ENCODE data around the gene ELOVL3.
A peak's percentile ranks its signal among the peaks of the same experiment; 100 is the strongest.

ELOVL3 gene

DNA sequence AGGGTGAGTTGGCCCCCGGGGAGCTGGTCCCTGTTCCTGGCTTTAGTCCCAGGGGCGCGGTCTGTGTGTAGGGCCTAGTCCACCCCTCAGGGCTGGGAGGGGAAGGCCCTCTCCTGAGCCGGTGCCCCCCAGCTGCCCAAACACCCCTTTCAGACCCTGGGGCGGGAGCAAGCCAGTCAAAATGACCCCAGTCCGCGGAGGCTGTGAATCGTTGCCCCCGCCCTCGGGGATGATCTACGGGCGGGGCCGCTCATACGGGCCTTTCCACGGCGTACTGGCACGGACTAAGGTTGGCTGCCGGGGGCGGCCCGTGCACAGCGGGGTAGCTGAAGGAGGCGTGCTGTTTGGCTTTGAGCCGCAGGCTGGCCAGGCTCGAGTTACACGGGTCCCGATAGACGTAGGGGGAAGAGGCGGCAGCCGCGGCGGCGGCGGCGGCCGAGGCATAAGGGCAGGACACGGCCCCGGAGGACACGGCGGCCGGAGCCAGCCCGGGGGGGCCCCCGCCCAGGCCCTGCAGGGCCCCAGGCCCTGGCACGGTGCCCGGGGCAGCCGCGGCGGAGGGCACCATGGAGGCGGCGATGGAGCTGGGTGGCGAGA, 4.3 kb downstream of the ELOVL3 start:
- H3K36me3 ChIP-seq (ENCODE audit: control insufficient read depth, insufficient read depth, low read length) = no peaks in the 10 kb centered on the region
- peaks cover 89% of the 10 kb centered on the region for H3K27me3 ChIP-seq (ENCODE audit: control insufficient read depth, insufficient read depth, low read length)
- H3K9ac ChIP-seq (ENCODE audit: low read depth, low read length) = no peak overlapping the region
- H3K9me3 ChIP-seq (ENCODE audit: control insufficient read depth, insufficient read depth, low read length) = no peaks in the 10 kb centered on the region
- H3K4me1 ChIP-seq (ENCODE audit: control insufficient read depth, insufficient read depth, low read length) = peaks cover 4% of the 10 kb centered on the region
- H3K4me3 ChIP-seq (ENCODE audit: low read depth, low read length) = peak overlapping the region; percentile 68

DNA sequence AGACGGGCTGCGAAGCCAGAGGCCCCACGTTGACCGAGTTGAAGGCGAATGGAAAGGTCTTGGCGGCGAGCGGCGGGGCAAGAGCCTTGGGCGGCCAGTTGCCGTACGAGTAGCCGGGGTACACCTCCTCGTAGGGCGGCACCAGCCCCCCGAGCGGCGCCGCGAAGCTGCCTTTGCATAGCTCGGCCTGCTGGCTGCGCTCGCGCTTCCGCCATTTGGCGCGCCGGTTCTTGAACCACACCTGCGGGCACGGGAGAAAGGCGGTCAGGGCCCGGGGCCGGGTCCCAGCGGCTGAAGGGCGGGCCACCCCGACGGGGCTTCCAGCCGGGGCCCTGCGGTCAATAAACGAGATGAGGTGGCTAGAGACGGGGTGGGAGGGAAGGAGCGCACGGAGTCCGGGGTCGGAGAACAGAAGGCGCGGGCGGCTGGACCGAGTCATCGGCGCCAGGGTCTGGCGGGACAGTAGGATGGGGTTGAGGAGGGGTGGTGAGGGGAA, 4.8 kb downstream of the ELOVL3 start:
- peaks cover 88% of the 10 kb centered on the region for H3K27me3 ChIP-seq (ENCODE audit: control insufficient read depth, insufficient read depth, low read length)
- no peak overlapping the region for H3K9ac ChIP-seq (ENCODE audit: low read depth, low read length)
- H3K4me1 ChIP-seq (ENCODE audit: control insufficient read depth, insufficient read depth, low read length) = peaks cover 4% of the 10 kb centered on the region
- H3K9me3 ChIP-seq (ENCODE audit: control insufficient read depth, insufficient read depth, low read length) = no peaks in the 10 kb centered on the region
- no peaks in the 10 kb centered on the region for H3K36me3 ChIP-seq (ENCODE audit: control insufficient read depth, insufficient read depth, low read length)
- peak overlapping the region; percentile 68 for H3K4me3 ChIP-seq (ENCODE audit: low read depth, low read length)

DNA sequence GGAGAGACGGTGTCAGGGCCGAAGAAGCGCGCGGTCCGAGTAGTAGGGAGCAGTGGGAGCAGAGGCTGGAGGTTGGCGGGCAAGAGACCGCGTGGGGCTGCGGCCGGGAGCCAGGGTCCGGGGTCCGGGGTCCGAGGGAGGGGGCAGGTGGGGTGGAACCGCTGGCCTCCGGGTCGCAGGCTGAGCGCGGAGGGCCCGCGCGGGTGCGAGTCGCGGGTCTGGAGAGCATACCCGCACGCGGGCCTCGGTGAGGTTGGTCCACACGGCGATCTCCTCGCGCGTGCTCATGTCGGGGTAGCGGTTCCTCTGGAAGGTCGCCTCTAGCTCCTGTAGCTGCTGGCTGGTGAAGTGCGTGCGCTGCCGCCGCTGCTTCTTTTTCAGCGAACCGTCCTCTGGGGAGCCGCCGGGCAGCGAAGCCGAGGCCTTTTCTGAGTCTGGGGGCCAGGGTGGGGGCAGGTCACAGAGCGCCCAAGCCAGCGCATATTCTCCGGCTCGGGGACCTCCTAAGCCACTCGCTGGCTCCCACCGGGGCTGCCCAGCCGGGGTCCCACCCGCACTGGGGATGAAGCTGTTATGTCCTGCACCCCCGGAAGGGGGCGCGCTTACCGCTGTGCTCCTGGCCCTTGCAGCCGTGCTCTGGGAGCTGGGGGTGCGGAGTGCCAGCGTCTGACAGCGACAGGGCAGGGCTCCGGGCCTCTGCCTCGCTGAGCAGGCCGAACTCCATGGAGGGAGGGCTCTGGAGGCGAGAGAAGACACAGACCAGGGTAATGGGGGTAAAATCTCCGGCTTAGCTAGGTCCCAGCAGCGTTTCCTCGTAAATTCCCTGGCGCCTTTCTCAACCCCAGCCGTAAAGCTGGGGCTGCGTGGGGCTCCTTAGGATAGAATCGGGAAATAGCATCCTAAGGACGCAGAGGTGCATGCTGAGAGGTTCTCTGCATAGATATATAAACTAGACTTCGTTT, 5.5 kb downstream of the ELOVL3 start:
- Histone ChIP-seq H3K4me1 (ENCODE audit: control insufficient read depth, insufficient read depth, low read length) (peaks cover 4% of the 10 kb centered on the region), H3K27me3 (ENCODE audit: control insufficient read depth, insufficient read depth, low read length) (peaks cover 91% of the 10 kb centered on the region), H3K4me3 (ENCODE audit: low read depth, low read length) (peak overlapping the region; percentile 68), H3K36me3 (ENCODE audit: control insufficient read depth, insufficient read depth, low read length) (no peaks in the 10 kb centered on the region), H3K9me3 (ENCODE audit: control insufficient read depth, insufficient read depth, low read length) (no peaks in the 10 kb centered on the region), H3K9ac (ENCODE audit: low read depth, low read length) (no peak overlapping the region)

DNA sequence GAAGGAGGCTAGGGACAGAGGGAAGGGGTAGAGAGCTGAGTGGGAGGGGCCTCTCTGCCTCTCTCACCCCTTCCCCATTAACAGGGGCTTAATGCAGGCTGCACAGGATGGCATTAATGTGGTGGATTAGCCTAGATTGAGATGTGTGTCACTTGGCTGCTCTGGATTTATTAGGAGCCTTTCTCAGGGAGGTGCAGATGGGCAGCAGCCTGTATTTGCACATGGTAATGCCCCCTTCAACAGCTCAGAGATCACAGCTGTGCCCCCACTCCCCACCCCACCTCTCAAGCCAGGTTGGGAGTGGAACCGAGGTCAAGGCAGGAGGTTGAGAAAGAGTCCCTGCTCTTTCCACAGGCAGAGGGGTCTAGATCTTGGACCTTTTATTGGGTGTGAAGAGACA, 7.9 kb downstream of the ELOVL3 start:
- H3K9ac ChIP-seq (ENCODE audit: low read depth, low read length) = no peak overlapping the region
- no peaks in the 10 kb centered on the region for H3K9me3 ChIP-seq (ENCODE audit: control insufficient read depth, insufficient read depth, low read length)
- peaks cover 89% of the 10 kb centered on the region for H3K27me3 ChIP-seq (ENCODE audit: control insufficient read depth, insufficient read depth, low read length)
- H3K4me3 ChIP-seq (ENCODE audit: low read depth, low read length) = no peak overlapping the region
- H3K36me3 ChIP-seq (ENCODE audit: control insufficient read depth, insufficient read depth, low read length) = no peaks in the 10 kb centered on the region
- H3K4me1 ChIP-seq (ENCODE audit: control insufficient read depth, insufficient read depth, low read length) = peaks cover 4% of the 10 kb centered on the region

DNA sequence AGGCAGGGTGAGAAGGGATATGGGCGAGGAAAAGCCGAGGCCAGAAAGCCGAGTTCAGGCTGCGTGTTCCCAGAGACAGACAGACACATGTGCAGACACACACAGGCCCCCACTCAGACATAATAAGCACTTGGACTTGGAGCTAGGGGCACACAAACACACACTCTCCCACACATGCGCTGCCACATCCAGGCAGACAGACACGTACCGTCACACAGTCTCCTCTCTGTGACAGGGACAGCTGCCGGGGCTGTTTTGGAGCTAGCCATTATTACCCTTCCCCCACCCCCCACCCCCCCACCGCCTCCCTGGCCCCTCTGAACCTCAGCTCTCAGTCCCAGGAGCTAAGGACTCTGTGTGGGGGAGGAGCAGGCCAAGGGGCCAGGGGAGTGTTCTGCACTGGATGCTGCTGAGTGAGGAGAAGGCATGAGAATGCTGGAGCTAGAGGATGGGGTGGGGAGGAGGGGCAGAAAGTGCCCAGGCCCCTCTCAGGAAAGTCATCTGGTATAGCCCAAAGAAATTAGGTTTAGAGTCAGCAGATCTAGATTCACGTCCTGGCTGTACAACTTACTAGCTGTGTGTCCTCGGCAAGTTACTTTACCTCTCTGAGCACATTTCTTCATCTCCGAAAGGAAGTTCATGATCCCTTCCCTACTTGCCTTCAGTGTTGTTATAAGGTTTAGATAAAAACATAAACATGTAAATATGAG, 8.9 kb downstream of the ELOVL3 start:
- Histone ChIP-seq H3K4me3 (ENCODE audit: low read depth, low read length) (no peak overlapping the region), H3K9me3 (ENCODE audit: control insufficient read depth, insufficient read depth, low read length) (no peaks in the 10 kb centered on the region), H3K27me3 (ENCODE audit: control insufficient read depth, insufficient read depth, low read length) (peaks cover 90% of the 10 kb centered on the region), H3K36me3 (ENCODE audit: control insufficient read depth, insufficient read depth, low read length) (no peaks in the 10 kb centered on the region), H3K9ac (ENCODE audit: low read depth, low read length) (no peak overlapping the region), H3K4me1 (ENCODE audit: control insufficient read depth, insufficient read depth, low read length) (peaks cover 4% of the 10 kb centered on the region)

DNA sequence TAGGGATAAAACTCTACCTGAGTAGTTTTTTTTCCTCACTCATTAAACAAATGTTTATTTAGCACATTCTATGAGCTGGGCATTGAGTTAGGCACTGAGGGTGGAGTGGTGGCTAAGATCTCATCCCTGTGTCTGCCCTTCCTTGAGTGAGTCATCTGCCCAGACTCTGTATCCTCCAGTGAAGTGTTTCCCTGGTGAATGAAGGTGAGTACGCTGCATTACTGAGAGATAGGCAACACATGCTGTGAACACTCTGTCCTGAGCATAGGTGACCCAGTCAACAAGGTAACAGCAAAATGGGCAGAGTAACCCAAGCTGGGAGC, 9.5 kb downstream of the ELOVL3 start:
- Histone ChIP-seq H3K4me3 (ENCODE audit: low read depth, low read length) (no peak overlapping the region), H3K9me3 (ENCODE audit: control insufficient read depth, insufficient read depth, low read length) (no peaks in the 10 kb centered on the region), H3K4me1 (ENCODE audit: control insufficient read depth, insufficient read depth, low read length) (peaks cover 4% of the 10 kb centered on the region), H3K36me3 (ENCODE audit: control insufficient read depth, insufficient read depth, low read length) (no peaks in the 10 kb centered on the region), H3K27me3 (ENCODE audit: control insufficient read depth, insufficient read depth, low read length) (peaks cover 92% of the 10 kb centered on the region), H3K9ac (ENCODE audit: low read depth, low read length) (no peak overlapping the region)

DNA sequence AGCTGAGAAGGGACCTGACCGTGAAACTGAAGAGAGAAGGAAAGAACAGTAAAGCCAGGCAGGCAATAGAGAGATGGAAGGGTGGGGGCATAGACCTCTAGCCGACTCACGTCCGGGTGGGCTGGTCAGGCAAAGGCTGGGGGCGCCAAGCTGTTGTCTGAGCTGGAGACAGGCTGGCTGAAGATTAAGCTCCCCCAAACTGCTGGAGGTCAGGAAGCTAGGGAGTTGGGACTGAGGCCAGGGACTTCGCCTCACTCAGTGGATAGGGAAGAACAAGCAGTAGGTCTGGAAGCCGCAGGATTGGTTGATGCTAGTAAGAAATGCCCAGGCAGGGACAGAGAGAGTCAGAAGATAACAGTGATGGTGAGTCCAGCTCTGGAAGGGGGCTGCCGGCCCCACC, 9.9 kb downstream of the ELOVL3 start:
- H3K4me3 ChIP-seq (ENCODE audit: low read depth, low read length) = no peak overlapping the region
- no peaks in the 10 kb centered on the region for H3K36me3 ChIP-seq (ENCODE audit: control insufficient read depth, insufficient read depth, low read length)
- peaks cover 93% of the 10 kb centered on the region for H3K27me3 ChIP-seq (ENCODE audit: control insufficient read depth, insufficient read depth, low read length)

DNA sequence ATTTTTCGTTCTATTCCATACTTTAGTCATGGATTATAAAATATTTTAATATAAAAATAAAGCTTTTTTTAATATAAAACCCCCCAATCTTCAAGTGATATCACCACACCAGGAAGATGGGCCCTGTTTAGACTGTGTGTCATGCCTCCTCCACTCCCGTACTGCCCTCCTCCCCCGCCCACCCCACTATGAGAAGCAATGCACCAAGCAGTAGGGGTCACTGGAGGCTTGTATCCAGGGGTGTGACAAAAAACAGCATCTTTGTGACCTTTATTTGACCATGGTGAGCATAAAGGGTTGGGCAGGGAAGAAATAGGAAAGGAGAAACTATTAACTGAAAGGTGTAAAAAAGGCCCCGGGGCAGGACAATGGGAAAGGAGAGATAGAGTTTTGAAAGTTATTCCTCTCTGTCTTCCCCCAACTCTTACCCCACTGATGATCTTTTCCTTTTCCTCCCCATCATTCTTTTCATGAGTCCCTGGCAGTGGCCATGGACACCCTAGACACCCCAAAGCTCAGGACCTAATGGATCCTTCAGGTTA, 11.7 kb downstream of the ELOVL3 start:
- Histone ChIP-seq H3K4me1 (ENCODE audit: control insufficient read depth, insufficient read depth, low read length) (peaks cover 7% of the 10 kb centered on the region), H3K27me3 (ENCODE audit: control insufficient read depth, insufficient read depth, low read length) (peaks cover 89% of the 10 kb centered on the region), H3K9ac (ENCODE audit: low read depth, low read length) (no peak overlapping the region), H3K4me3 (ENCODE audit: low read depth, low read length) (no peak overlapping the region), H3K36me3 (ENCODE audit: control insufficient read depth, insufficient read depth, low read length) (no peaks in the 10 kb centered on the region), H3K9me3 (ENCODE audit: control insufficient read depth, insufficient read depth, low read length) (no peaks in the 10 kb centered on the region)

More for the DNA sequence above, 9.9 kb downstream of the ELOVL3 start:
- H3K9me3 ChIP-seq (ENCODE audit: control insufficient read depth, insufficient read depth, low read length) = no peaks in the 10 kb centered on the region
- no peak overlapping the region for H3K9ac ChIP-seq (ENCODE audit: low read depth, low read length)
- H3K4me1 ChIP-seq (ENCODE audit: control insufficient read depth, insufficient read depth, low read length) = peaks cover 4% of the 10 kb centered on the region

DNA sequence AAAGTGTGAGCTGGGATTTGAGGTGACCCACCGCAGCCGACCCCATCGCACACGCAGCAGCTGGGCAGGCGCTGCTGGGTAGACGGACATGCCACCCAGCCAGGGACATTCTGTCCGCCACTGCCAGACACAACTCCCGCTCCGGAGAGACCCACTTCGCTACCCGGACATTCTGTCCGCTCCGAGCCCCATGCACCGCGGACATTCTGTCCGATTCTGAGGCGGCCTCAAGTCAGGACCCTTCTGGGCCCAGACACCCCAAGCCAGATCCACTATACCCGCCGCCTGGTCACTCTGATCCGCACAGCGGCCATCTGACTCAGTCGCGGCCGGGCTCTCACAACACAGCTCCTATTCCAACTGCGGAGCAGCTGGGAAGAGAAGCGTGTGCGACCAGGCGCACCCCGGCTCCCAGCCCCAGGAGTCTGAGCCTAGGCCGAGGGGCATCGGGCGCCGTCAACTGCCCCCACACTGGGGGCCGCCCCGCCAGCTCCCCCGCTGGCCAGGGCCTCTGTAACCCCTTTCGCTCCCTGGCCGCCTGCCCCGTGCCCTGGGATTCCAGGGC, 14.4 kb downstream of the ELOVL3 start:
- Histone ChIP-seq H3K27me3 (ENCODE audit: control insufficient read depth, insufficient read depth, low read length) (peaks cover 75% of the 10 kb centered on the region), H3K9ac (ENCODE audit: low read depth, low read length) (no peak overlapping the region), H3K9me3 (ENCODE audit: control insufficient read depth, insufficient read depth, low read length) (no peaks in the 10 kb centered on the region), H3K4me1 (ENCODE audit: control insufficient read depth, insufficient read depth, low read length) (peaks cover 3% of the 10 kb centered on the region), H3K4me3 (ENCODE audit: low read depth, low read length) (peak overlapping the region; percentile 31), H3K36me3 (ENCODE audit: control insufficient read depth, insufficient read depth, low read length) (no peaks in the 10 kb centered on the region)

DNA sequence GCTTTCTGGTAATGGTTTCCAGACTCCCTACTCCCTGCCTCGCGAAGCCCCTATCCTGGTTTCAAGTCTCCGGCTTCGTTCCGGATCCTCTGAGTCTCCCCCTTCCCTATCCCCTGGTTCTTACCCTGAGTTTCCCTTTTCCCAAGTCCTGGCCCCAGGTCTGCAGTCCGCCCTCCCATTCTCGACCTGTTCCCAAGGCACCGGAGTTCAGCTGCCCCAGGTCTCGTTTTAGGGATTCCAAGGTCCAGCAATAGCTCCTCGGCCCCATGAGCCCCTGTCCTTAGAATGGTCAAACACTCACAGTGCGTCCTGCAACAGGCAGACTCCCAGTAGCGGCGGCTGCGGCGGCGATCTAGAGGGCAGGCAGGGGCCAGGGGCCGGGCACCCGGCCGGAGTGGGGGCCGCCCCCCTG, 14.9 kb downstream of the ELOVL3 start:
- Histone ChIP-seq H3K9me3 (ENCODE audit: control insufficient read depth, insufficient read depth, low read length) (no peaks in the 10 kb centered on the region), H3K9ac (ENCODE audit: low read depth, low read length) (no peak overlapping the region), H3K4me1 (ENCODE audit: control insufficient read depth, insufficient read depth, low read length) (peaks cover 3% of the 10 kb centered on the region), H3K36me3 (ENCODE audit: control insufficient read depth, insufficient read depth, low read length) (no peaks in the 10 kb centered on the region), H3K27me3 (ENCODE audit: control insufficient read depth, insufficient read depth, low read length) (peaks cover 70% of the 10 kb centered on the region), H3K4me3 (ENCODE audit: low read depth, low read length) (peak overlapping the region; percentile 31)

DNA sequence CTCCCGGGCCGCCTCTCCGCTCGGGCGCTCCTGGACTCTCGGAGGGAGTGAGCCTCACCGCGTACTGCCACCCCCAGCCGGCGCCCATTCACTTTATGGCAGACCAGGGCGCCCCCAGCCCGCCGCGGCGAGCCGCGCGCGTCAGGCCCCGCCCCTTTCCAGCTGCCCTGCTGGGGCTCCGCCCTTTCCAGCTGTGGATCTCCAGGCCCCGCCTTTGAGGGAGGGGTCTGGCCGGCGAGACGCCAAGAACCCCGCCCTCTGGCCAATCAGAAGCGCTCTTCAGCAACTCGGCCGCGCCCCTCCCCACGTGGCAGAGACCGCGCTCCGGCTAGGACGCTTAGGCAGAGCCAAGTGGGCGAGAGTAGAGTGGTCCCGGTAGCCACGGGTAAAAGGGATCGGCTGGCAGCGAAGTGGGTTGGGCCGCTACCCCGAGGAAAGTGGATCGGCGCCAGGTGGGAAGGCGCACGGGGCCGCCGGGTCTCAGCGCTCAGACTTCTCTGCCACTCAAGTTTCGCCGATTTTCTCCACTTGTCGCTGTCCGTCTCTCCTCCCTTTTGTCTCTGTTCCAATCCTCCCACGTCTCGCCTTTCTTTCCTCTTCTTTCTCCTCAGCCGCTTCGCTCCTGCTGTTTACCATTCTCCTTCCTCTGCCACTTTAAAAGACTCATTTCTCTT, 15.5 kb downstream of the ELOVL3 start, which contains the start of gene PITX3:
Gene PITX3, minus strand, starts transcription at position 69 of the 674 bp plus-strand sequence. CDS start 9,432 bp downstream, outside the sequence.
- Histone ChIP-seq H3K4me3 (ENCODE audit: low read depth, low read length) (peak within 1 kb of the TSS; percentile 78), H3K36me3 (ENCODE audit: control insufficient read depth, insufficient read depth, low read length) (no peaks in the 10 kb centered on the region), H3K9ac (ENCODE audit: low read depth, low read length) (no peak within 1 kb of the TSS), H3K27me3 (ENCODE audit: control insufficient read depth, insufficient read depth, low read length) (peaks cover 65% of the 10 kb centered on the region), H3K4me1 (ENCODE audit: control insufficient read depth, insufficient read depth, low read length) (peaks cover 8% of the 10 kb centered on the region), H3K9me3 (ENCODE audit: control insufficient read depth, insufficient read depth, low read length) (no peaks in the 10 kb centered on the region)

Data from iPS-15b (cell line).